GM19467 (cell line): ENCODE data around the gene ODF2.

Source experiments
- ATAC-seq: cut with Tn5 transposase; IDR thresholded peaks from one replicate; pipeline ENCODE4 v1.9.1; 2021; ENCODE audit warnings: mild to moderate bottlenecking, moderate library complexity; ENCODE audit not compliant: unreplicated experiment

ODF2 gene

DNA sequence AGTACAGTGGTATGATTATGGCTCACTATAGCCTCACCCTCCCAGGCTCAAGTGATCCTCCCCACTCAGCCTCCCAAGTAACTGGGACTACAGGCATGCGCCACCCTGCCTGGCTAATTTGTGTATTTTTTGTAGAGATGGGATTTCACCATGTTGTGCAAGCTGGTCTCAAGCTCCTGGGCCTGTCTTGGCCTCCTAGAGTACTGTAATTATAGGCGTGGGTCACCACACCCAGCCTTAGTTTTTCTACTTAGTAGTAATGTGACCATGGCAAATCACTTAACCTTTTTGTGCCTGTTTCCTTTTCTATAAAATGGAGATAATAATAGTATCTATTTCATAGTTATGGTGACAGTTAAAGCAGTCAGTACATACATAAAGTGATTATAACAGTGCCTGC lies 70.9 kb downstream of the ODF2 start:
- no peak for ATAC-seq

DNA sequence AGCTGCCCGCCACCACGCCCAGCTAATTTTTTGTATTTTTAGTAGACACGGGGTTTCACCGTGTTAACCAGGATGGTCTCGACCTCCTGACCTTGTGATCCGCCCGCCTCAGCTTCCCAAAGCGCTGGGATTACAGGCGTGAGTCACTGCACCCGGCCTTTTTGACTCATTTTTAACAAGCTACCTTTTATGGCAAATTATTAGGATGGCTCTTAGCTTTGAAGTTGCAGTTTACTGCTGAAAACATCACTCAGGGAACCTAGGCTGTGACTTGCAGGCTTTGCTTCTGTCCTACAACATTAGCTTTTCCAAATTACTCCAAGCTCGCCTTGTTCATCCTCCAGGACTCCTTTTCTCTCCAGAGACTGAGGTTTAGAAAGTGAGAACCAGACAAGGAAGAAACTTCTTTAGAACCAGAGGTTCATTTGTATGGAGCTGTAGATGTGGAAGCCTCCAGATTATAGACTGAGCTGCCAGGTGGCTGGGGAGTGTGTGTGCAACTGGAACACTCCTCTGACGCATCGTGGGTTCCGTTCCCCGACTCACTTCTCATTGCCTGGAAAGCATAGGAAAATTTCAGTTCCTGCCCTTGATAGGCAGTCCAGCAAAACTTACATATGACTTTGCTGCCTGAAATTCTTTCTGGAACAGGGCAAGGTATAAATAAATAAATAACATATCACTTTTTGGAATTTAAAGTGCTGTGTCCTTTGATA lies 72.8 kb downstream of the ODF2 start:
- ATAC-seq = no peak

DNA sequence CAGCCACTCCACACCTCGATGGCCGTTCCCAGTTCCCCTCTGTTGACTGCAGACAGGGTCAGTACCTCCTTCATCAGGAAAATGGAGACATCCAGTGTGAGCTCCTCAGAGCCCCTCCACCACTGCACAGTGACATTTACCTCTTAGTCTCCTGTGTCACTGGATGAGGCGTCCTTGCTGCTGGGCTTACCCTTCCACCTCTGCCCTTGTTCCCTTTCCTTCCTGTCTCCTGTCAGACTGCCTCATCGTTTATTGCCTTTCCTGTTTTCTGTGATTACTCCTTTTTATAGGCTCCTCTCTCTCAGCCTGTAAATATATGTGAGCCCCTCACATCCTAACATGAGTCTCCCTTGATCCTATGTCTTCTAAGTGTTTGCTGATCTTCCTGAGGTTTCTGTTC lies 73.4 kb downstream of the ODF2 start:
- ATAC-seq = no peak

DNA sequence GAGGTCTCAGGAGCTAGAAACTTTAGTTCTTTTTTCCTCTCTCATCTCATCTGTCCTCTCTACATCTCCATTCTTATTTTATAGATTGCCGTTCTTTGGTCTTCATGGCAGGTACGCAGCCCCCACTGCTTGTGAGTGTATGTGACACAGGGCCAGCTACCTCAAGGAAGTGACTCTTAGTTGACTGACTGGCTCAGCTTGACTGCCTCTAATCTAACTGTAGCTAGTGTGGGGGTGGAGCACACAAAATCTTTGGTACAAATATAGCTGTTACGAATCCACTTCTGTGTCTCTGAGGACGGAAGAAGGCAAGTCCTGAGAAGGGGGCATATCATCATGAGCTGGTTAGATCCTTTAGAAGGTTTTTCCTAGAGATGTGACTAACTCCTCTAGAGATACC lies 76.8 kb downstream of the ODF2 start:
- ATAC-seq = no peak

DNA sequence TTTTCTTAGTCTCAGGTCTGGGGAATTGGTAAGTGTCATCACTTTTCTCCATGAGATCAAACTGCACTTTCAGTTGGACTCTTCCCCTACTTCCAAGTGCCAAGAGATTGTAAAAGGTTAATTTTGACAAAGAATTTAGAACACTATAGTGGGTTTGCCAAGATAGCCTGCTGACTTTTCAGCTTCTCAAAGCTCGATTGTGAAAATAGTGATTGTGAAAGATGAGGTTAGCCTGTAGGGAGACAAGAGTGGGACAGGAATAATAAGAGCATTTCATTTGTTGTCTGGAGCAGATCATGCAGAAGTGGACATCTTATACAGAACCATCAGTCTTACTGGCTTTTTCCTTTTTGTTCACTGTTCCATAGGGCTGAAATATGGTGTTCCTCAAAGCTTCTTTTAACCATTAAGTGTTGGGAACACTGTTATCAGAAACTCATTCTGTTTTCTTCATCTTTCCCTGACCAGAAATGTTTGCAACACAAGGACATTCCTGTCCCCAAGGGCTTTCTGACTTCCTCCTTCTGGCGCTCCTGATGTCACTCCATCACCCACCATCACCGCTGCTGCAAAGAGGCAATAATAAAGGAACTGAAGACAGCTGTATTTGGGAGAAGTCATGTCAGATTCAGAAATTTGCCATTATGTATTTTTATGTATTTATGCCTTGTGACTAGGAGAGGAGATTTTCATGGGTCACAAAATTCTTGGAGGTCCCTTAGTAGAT lies 85.0 kb downstream of the ODF2 start:
- ATAC-seq = no peak

DNA sequence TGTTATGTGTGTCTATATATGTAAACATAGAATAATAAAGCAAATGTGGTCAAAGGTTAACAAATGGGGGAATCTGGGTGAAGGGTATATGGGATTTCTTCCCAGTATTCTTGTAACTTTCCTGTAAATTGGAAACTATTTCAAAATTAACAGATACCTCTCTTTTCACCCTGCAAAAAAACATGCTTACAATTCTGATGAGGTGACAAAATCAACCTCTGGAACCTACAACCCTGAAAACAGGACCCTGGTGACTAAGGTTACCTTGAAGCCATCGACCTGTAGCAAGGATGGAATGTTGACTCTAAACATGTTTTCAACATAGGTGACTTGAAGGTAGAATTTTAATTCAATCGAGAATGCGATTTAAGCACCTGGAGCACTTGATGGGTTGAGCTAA lies 90.7 kb downstream of the ODF2 start:
- ATAC-seq = no peak

DNA sequence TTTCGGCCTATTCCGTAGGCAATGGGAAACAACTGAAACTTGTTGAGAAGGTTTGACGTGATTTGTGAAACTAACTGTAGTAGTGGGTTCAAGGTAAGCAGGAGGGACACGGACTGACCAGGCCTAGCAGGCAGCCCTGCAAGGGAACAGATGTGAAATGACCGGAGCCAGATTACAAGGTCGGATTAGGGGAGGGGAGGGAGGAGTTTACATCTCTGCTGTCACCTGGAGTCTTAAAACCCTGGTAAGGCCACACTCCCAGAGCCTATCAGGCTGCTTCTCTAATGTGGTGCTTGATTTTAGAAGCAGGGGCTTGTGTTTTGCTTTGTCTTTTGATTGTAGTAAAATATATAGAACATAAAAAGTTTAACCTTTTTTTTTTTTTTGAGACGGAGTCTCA lies 93.1 kb downstream of the ODF2 start:
- no peak for ATAC-seq

DNA sequence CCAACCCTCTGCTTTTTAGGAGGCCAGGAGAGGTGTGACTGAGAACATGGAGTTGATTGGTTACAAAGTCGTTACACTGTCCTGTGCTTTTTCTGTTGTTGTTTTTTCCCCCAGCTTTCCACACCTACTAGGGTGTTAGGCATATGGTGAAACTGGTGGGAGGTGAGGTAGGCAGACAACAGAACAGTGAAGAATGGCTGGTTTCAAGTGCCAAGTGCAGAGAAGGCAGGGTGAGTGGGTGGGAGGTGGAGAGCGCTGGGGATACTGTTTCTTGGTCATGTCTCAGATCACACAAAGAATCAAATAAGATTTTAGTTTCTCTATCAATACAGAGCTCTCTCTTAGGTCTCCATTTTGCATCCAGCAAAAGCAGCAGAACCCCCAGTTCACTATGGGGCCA lies 94.4 kb downstream of the ODF2 start:
- ATAC-seq = no peak
